Lower leg skin (tissue), 4 donors: ENCODE results near the gene CD2. TPM values are rescaled to one million over a fixed set of nuclear protein-coding genes. Genes with fewer than 3 reads are reported as not detected.

Source experiments
- DNase-seq, 2 donors: peaks; one replicate each; pipeline ENCODE4 v3.0.0-alpha.2; 2019; ENCODE audit warnings: low spot score in 2 of 2
- H3K4me3 ChIP-seq: fragments of 200-600 bp; sonication (generic); 2 replicates; pipeline ENCODE4 v1.5.1; 2017; ENCODE audit warnings: mild to moderate bottlenecking, low read depth; ENCODE audit not compliant: poor library complexity, severe bottlenecking
- POLR2A ChIP-seq, 2 donors: fragments of 450-650 bp; IDR thresholded peaks; one replicate each; pipeline ENCODE4 v1.6.1; 2016 to 2017; ENCODE audit warnings: antibody characterized with exemption in 2 of 2, mild to moderate bottlenecking in 1 of 2, moderate library complexity in 1 of 2
- WGBS, 2 donors: methylation state at CpG; one replicate each; pipeline ENCODE4 v1.1.5; 2018; 5-methylcytosine and 5-hydroxymethylcytosine counted together
- intact Hi-C: fragments of 100-400 bp; cut with DNase I; formaldehyde crosslinking; loops from one replicate; pipeline ENCODE4 v1.15.0; 2023; ENCODE audit warnings: low total_unique reads
- total RNA-seq, 4 donors: library from RNA; depleted of rRNA; stranded (reverse); fragments of >200 nt; gene quantifications; one replicate each; pipeline ENCODE4 v1.1.0, GENCODE V29; 2016
- TF ChIP-seq, protein P1 (sequence below), 3 donors: fragments of 450-650 bp; IDR thresholded peaks; one replicate each; pipeline ENCODE4 v1.5.1; 2016; ENCODE audit warnings: antibody characterized with exemption in 3 of 3, mild to moderate bottlenecking in 3 of 3, moderate library complexity in 2 of 3

The CD2 gene
- total RNA-seq, 4 donors from 2014 or later, result 0.78 to 1.1 (median 1.1) TPM; not detected in 1

DNA sequence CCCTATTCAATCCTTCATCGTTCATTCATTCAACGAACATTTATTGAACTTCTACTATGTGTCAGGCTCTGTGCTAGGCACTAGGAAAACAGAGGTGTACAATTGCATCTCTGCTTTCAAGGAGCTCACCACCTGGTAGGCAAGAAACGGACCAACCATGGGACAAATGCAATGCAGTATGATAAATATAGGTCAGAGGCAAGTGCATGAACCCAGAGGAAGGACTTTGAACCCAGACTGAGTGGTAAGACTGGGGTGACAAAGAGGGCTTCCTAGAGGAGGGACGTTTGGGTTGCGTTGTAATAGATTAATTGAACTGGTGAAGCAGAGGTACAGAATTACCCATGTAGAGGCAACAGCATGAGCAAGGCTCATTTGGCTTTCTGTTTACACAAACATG is 16.4 kb downstream of the CD2 start:
- intact Hi-C loops, result no loop called here
- TF ChIP-seq, protein P1, sequence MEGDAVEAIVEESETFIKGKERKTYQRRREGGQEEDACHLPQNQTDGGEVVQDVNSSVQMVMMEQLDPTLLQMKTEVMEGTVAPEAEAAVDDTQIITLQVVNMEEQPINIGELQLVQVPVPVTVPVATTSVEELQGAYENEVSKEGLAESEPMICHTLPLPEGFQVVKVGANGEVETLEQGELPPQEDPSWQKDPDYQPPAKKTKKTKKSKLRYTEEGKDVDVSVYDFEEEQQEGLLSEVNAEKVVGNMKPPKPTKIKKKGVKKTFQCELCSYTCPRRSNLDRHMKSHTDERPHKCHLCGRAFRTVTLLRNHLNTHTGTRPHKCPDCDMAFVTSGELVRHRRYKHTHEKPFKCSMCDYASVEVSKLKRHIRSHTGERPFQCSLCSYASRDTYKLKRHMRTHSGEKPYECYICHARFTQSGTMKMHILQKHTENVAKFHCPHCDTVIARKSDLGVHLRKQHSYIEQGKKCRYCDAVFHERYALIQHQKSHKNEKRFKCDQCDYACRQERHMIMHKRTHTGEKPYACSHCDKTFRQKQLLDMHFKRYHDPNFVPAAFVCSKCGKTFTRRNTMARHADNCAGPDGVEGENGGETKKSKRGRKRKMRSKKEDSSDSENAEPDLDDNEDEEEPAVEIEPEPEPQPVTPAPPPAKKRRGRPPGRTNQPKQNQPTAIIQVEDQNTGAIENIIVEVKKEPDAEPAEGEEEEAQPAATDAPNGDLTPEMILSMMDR (IDR thresholded peaks at IDR 0.05), result no peak
- no peak for TF ChIP-seq POLR2A (IDR thresholded peaks at IDR 0.05)
- no peak for DNase-seq
- 85 to 87% methylated on average over 5 of the region's 5 CpGs for WGBS, 2 donors
- H3K4me3 ChIP-seq, result no peak overlapping the region

DNA sequence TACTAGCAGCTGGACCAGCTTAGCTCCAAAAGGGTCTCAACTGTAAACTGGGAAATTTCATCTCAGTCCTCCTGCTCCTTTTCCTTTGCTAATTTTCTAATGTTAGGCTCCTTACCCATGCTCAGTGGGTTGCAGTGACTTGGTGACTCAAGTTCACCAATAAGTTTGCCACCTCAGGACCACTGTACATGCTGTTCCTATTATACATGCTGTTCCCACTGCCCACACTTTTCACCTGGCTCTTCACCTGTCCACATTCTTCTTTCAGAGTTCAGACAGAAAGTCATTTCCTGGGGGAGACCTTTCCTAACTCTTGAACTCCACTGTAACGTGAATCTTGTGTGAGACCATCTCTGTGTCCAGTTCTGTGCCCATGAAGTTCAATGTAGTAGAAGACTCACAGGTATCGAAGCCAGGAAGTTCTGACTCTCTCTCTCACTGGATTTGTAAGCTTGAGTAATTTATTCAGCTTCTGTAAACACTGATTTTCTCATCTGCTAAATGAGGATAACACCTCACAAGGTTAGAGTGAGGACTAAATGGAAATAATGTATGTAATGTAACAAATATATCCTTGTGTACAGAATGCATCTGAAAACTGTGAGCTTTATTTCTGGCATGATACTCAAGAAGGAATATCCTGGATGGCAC is 17.9 kb downstream of the CD2 start:
- TF ChIP-seq, protein P1 (IDR thresholded peaks at IDR 0.05), result no peak
- TF ChIP-seq POLR2A (IDR thresholded peaks at IDR 0.05), result no peak
- DNase-seq, result no peak
- intact Hi-C loops, result no loop called here
- H3K4me3 ChIP-seq, result no peak overlapping the region
- 87 to 95% methylated on average over 2 of the region's 2 CpGs for WGBS, 2 donors

DNA sequence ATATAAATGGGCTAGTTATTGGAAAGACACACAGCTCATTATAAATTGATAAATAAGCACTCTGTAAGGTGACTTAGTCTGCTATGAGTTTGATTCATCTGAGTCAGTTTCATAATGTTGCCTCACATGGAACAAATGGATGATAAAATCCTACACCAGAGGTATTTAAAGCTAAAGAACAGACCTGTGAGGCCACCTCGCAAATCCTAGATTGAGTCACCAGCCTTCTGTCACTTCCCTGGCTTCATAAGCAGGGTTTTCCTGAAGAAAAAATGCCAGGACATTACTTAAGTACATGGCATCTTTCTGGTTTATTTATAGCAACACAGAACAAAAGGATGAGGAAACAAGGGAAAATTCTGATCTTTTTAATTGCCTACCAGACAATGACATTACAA is 18.4 kb downstream of the CD2 start:
- intact Hi-C loops, result no loop called here
- DNase-seq, result no peak
- H3K4me3 ChIP-seq, result no peak overlapping the region
- TF ChIP-seq, protein P1 (IDR thresholded peaks at IDR 0.05), result no peak
- no peak for TF ChIP-seq POLR2A (IDR thresholded peaks at IDR 0.05)
- 18 to 22% methylated on average over 1 of the region's 1 CpG for WGBS, 2 donors

DNA sequence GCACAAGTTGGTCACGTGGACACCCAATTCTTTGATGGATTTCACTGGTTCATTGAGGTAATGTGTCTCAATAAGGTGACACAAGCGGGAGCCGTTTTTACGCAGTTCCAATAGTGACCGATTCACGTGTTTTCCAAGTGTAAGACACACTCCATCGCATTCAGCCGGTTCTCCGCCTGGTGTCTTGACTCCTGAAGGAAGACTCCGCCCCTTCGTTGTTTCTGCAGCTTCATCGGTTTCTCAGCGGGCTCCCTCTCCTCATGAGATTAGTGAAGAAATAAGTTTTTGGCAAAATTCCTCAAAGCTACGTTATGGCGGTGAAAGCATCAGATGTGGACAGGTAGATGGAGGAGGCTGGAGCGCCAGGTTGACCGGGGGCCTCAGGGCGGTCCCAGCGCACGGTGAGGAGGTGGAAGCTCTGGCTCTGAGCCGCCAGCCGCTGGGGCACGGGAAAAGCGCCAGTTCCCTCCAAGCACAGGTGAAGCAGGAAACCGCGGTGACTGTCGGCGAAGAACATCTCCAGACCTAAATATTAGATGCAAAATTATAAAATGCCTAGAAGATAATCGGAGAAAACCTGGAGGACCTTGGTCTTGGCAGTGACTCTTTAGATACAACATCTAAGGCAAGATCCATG is 21.0 kb downstream of the CD2 start:
- peak in 1 of 2 donors; percentile 60 for DNase-seq
- no peak overlapping the region for H3K4me3 ChIP-seq
- 83 to 89% methylated on average over 29 of the region's 29 CpGs for WGBS, 2 donors
- intact Hi-C loops, result no loop called here
- TF ChIP-seq POLR2A (IDR thresholded peaks at IDR 0.05), result no peak

DNA sequence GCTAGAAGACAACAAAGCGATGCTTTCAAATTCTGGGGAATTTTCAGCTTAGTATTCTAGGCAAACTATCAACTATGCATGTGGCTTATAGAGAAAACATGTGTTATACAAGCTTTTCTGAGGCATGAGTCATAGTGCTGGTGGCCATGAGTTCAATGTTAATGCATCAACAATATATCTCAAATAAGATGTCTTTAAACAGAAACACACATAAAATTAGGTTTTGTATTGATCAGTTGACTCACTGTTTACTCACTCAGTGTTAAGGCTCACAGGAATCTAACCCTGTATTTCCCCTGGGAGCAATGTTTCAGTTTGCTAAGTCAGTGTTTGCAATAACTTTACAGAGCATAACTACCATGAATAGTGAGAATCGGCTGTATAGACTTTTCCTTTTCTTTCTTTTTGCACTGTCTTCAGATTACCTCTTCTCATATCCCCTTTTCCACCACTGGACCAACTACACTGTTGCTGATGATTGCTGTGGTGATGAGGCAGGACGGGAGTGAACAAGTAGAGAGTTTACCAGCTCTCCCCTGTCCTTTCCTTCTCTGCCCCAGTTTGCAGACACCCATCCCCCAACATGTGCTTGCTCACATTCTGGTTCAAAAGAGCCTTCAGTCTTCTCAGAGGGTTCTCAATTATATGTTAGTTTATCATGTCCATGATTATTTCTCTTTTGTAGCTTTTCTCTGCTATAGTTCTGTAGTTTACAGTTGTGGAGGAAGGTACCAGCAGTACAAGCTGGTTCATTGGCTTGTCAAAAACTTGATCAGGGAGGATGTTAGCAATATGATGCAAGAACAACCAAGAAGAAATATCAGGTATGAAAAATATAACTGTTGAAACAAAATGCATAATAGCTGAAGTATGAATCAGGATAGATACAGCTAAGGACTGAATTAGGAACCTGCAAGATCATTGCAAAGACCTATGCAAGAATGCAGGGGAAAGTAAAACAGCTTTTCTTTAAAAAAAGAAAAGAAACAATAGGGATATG is 23.9 kb downstream of the CD2 start:
- WGBS, 2 donors, result 46 to 54% methylated on average over 3 of the region's 3 CpGs
- TF ChIP-seq, protein P1 (IDR thresholded peaks at IDR 0.05), result no peak
- no peak for TF ChIP-seq POLR2A (IDR thresholded peaks at IDR 0.05)
- DNase-seq, result no peak
- H3K4me3 ChIP-seq, result no peak overlapping the region
- intact Hi-C loops, result no loop called here

DNA sequence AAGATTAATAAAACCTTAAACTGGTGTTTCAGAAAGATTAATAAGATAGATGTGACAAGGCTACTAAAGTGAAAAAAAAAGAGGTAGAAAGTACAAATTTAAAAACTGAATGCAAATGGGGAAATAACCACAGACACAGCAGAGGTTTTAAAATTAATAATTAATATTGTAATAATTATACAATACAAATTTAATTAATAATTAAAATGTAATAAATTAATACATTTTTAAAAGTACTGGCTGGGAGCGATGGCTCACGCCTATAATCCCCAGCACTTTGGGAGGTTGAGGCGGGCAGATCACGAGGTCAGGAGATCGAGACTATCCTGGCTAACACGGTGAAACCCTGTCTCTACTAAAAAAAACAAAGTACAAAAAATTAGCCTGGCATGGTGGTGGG is 26.8 kb downstream of the CD2 start:
- 95% methylated on average over 6 of the region's 6 CpGs for WGBS, 2 donors
- no peak overlapping the region for H3K4me3 ChIP-seq
- TF ChIP-seq, protein P1 (IDR thresholded peaks at IDR 0.05), result no peak
- TF ChIP-seq POLR2A (IDR thresholded peaks at IDR 0.05), result no peak
- DNase-seq, result no peak
- intact Hi-C loops, result no loop called here
